Stimulated activated effector memory CD8-positive, alpha-beta T cell treated with anti-CD3 and anti-CD28 coated beads, Interleukin-12 subunit alpha, Interleukin-12 subunit beta, amount 100 ng/mL, for 72 hours (primary cell): ENCODE results near the gene CCDC88C.

Experiments
- ATAC-seq: fragments of 150-1000 bp; cut with Tn5 transposase; 2 replicates; pipeline ENCODE4 v1.10.0; 2021
- DNase-seq, 2 donors: peaks; one replicate each; pipeline ENCODE4 v3.0.0; 2021 to 2022; ENCODE audit warnings: low spot score in 2 of 2
- H3K27ac Mint-ChIP-seq: one replicate; pipeline ENCODE4 v1.8.0; 2022; ENCODE audit warnings: mild to moderate bottlenecking, mixed read lengths
- H3K36me3 Mint-ChIP-seq: one replicate; pipeline ENCODE4 v1.8.0; 2022; ENCODE audit warnings: mild to moderate bottlenecking, mixed read lengths
- H3K4me1 Mint-ChIP-seq: one replicate; pipeline ENCODE4 v1.8.0; 2022; ENCODE audit warnings: mixed read lengths
- H3K4me3 Mint-ChIP-seq: one replicate; pipeline ENCODE4 v1.8.0; 2022; ENCODE audit warnings: mild to moderate bottlenecking, mixed read lengths
- H3K9me3 Mint-ChIP-seq: one replicate; pipeline ENCODE4 v1.8.0; 2022; ENCODE audit warnings: mixed read lengths

The CCDC88C gene

DNA sequence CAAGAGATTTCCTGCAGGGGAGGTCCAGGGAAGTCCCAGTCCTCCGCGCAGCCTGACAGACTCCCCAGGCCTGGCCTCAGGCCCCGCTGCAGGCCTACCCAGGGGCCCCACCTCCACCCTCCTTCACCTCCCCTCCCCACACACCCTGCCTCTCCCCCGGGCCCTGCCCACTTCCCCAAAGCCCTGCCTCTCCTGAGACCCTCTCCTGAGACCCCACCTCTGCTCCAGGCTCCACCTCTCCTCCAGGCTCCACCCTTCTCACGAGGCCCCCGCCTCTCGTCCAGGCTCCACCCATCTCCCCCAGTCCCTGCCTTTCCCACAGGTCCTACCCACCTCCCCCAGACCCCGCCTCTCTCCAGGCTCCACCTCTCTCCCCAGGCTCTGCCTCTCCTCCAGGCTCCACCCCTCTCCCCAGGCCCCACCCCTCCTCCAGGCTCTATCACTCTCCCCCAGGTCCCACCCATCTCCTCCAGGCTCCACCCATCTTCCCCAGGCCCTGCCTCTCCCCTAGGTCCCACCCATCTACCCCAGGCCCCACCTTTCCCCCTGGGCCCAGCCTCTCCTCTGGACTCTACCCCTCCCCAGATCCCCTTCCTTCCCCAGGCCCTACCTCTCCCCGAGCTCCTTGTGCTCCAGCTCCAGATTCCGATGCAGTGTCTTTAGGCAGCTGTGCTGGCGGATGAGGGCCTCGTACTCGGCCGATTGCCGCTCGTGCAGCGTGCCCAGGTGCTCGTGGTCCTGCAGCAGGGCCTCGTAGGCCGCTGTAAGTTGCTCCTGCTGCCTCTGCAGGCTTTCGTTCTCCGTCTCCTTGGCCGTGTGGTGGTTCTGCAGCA lies 114.3 kb downstream of the CCDC88C start:
- Mint-ChIP-seq H3K4me1 (peaks cover 76% of the 10 kb centered on the region), H3K4me3 (peak overlapping the region; percentile 60)

DNA sequence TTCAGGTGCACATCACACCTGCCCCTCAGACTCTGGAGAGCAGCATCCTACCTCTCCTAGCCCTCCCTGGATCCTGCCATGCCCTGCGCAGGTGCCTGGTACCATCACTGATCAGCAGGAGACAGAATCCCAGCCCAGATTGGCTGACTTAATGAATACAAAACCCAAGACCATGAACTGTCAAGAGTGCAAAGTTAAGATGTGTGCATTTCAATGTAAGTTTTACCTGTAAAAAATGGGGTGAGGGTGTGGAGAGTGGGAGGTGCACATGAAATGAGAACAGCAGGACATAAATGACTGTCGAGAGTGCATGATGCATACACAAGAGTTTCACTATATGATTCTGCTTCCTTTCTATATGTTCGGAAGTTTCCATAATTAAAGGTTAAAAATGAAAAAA lies 115.2 kb downstream of the CCDC88C start:
- DNase-seq (peak in 1 of 2 donors; percentile 59), ATAC-seq (peak; percentile 89)
- H3K36me3 Mint-ChIP-seq: peaks cover 100% of the 10 kb centered on the region
- H3K4me1 Mint-ChIP-seq: peaks cover 69% of the 10 kb centered on the region
- peak overlapping the region; percentile 60 for H3K4me3 Mint-ChIP-seq
- no peaks in the 10 kb centered on the region for H3K9me3 Mint-ChIP-seq
- H3K27ac Mint-ChIP-seq: peak overlapping the region; percentile 86

More for the DNA sequence above, 114.3 kb downstream of the CCDC88C start:
- Mint-ChIP-seq H3K27ac (peak overlapping the region; percentile 86), H3K9me3 (no peaks in the 10 kb centered on the region), H3K36me3 (peaks cover 100% of the 10 kb centered on the region)
- ATAC-seq (peak; percentile 81), DNase-seq (peak; percentile 35 to 78)

DNA sequence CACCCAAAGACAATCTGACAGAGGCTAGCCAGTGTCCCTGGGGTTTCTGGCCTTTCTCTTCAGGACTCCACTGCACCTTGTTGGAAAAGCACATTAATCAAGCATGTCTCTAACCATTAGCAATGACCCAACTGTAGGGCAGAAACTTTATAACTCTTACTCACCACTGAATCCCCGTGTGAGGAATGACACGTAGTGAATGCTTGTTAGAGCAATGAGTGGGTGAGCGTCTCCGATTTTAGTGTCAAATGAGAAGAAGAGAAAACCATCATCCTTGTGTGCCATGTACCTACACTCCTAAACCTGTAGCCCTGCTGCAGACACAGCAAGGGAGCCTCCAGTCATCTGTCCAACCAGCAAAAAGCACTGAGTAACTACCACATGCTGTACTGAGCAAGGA lies 116.7 kb downstream of the CCDC88C start:
- Mint-ChIP-seq H3K9me3 (no peaks in the 10 kb centered on the region), H3K4me3 (peak overlapping the region; percentile 60), H3K36me3 (peaks cover 100% of the 10 kb centered on the region), H3K4me1 (peaks cover 66% of the 10 kb centered on the region), H3K27ac (peak overlapping the region; percentile 86)
- DNase-seq (no peak), ATAC-seq (peak; percentile 4)

DNA sequence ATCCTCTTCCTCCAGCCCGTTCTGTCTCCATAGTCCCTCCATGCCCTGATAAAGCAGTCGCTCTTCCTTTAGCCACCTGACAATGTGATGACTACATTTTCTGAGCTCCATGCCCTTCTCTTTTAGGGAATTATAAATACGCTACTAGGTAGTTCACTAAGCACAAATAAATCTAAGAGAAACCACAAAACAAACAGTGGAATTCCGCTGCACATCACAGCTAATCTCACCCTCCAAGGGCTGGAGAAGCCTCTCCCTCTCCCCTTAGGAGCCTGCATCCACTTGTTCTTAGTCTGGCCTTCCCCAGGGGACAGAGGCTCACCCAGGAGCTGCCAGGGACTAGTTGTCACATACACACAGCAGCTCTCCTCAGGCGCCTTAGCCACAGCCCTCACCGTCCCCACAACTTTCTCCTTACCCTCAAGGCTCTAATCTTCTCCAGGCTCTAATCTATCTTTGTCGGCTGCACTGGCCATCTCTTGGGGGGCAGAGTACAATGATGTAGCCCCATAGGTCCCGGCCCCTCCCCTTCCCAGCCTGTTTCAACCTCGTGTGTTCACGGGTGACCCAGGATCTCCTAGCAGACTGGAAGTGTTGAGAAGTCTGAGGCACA lies 117.2 kb downstream of the CCDC88C start:
- Mint-ChIP-seq H3K4me3 (peak overlapping the region; percentile 60), H3K9me3 (no peaks in the 10 kb centered on the region), H3K27ac (peak overlapping the region; percentile 86), H3K36me3 (peaks cover 100% of the 10 kb centered on the region), H3K4me1 (peaks cover 64% of the 10 kb centered on the region)
- ATAC-seq: no peak
- DNase-seq: no peak

DNA sequence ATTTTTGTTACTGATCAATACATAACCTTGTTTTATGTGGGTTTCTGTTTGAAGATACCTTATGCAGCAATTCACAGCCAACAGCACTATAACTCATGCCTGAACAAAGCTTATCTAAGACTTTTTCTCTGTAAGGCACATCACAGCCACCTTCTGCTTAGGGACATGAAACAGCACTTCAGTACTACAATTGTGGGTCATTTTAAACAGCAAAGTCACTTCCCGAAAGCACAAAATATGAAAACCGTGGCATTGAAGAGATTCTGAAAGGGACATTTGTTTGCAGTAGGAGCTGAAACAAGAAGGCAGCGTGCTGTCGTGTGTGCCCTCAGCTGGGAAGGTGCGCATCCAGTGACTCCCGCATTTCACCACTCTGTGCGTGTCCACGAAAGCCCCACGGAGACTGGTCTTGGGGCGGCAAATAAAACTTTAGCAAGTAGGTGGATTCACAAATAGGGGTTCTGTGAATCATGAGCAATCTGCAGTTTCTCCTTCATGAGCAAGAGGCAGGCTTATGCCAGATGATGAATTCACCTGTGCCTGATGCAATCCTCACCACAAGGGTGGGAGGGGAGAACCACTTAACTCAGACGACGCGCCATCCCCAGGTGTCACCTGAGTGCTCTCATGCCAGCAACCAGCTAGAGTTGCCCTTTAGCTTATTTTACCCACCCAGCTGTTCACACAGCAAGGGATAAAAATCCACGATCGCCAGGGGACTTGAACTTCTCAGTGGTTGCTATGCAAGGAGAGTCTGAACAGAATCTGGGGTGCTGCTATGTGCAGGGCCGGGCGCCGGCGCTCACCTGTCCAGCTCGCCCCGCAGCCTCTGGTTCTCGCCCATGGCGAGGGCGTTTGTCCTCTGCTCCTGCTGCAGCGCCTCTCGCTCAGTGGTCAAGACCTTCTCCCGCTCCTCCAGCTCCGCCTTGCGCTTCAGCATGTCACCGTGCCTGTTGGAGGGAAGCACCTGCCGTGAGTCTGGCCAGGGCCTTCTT lies 118.2 kb downstream of the CCDC88C start:
- H3K27ac Mint-ChIP-seq: peak overlapping the region; percentile 86
- ATAC-seq: no peak

DNA sequence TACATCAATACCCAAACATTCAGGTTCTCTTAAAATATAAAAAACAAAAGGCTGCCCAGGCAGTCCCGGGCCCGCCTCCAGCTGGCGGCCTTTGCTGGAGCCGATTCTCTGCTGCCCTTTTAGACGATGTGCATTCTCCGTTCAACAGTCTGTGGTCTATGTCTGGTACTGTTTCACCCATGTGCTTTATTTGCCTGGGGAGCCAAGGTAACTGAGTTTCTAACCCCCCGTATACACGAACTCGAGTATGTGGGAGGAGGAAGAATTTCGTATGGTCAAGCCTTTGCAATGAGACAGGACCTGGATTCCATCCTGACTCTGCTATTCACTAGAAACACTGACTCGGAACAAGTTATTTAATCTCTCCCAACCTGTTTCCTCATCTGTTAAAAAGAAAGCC lies 119.0 kb downstream of the CCDC88C start:
- no peak for ATAC-seq
- no peak overlapping the region for H3K4me3 Mint-ChIP-seq
- DNase-seq: no peak
- H3K27ac Mint-ChIP-seq: peak overlapping the region; percentile 74
- peaks cover 100% of the 10 kb centered on the region for H3K36me3 Mint-ChIP-seq
- H3K4me1 Mint-ChIP-seq: peaks cover 51% of the 10 kb centered on the region
- H3K9me3 Mint-ChIP-seq: no peaks in the 10 kb centered on the region

More for the DNA sequence above, 118.2 kb downstream of the CCDC88C start:
- Mint-ChIP-seq H3K4me1 (peaks cover 55% of the 10 kb centered on the region), H3K36me3 (peaks cover 100% of the 10 kb centered on the region), H3K4me3 (peak overlapping the region; percentile 60), H3K9me3 (no peaks in the 10 kb centered on the region)
- DNase-seq: no peak

DNA sequence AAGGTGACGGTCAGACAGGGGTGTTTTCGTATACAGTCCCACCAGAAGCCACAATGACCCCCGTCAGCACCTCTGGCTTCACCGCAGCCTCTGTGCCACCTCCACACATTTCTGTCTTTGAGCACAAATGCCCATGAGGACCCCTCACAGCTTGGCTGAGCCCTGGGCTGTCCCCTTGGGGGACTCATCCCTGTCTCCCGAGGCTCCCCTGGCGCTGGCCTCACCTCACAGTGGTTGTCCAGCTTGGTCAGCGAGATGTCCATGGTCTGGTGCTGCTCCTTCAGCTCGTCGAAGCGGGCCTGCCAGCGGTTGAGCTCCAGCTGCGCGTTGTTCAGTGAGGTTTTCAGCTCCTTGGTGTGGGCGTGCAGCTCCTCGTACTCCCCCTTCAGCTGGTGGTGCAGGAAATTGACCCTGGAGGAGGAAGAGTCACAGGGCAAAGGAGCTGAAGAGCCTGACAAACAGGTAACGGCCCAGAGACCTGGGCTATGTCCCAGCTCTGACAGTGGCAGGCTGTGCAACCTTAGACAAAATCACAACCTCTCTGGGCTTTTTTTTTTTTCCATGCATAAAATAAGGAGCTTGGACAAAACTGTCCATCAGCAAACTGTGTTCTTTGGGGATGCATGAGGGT lies 120.4 kb downstream of the CCDC88C start:
- DNase-seq (no peak), ATAC-seq (no peak)
- Mint-ChIP-seq H3K36me3 (peaks cover 100% of the 10 kb centered on the region), H3K4me3 (no peak overlapping the region), H3K9me3 (no peaks in the 10 kb centered on the region), H3K27ac (peak overlapping the region; percentile 94), H3K4me1 (peaks cover 51% of the 10 kb centered on the region)

DNA sequence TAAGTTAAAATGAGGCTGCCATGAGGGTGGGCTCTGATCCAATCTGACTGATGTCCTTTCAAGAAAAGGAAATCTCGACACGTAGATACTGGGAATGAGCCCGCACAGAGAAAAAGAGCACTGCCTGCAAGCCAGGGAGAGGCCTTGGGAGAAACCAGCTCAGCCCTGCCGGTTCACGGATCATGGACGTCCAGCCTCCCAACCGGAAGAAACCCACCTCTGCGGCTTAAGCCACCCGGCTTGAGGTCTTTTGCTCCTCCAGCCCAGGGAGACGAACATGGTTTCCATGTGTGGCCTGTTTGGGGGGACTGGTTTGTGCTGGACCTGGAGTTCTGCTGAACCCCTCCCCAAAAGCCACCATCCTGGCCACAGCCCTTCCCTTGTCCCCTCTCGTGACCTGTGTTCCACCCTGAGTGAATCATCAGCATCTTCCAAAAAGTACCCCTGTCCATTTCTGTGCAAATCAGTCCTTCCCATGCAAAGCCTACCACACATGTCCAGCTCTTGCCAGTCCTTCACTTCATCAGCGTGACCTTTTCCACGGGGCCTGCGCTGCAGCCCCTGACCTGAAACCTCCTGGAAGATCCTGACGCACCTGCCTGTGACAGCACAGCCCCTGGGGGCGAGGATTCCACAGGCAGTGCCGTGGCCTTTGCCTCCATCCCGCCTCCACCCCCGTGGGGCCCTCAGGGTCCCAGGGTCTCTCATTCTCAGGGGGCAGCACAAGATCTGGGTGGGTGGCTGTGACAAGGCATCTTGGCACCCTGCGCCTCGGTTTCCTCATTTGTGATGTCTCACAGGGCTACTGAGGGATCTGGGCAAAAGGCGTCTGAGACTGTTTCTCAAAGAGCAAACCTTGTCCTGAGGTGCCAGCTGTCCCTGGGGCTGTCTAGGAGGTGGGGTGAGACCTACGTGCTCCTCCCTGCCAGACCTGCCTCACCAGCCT lies 121.5 kb downstream of the CCDC88C start:
- H3K36me3 Mint-ChIP-seq: peaks cover 100% of the 10 kb centered on the region
- H3K9me3 Mint-ChIP-seq: no peaks in the 10 kb centered on the region
- no peak for ATAC-seq

DNA sequence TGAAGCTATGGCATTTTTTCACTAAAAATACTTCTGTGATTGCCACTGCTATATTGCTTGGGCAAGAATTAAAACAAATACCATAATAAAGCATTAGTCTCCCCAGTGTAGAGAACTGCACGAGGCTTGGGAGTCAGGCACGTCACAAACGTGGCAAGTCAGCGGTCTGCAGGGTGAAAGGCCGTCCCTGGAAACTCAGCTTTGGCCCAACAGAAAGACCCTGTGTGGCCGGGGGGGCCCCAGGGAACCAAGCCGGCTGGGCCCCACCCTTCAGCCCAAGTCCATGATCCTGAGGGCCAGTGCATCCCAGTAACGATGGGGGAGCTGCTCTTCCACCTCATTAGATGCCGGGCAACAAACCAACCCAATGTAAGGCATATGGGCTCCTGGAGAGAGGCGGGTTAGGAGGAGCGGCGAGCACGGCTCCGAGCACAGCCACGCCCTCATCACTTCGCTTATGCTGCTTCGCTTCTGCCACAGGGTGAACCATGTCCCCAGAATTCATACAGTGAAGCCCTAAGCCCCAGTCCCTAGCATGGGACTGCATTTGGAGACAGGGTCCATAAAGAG lies 122.3 kb downstream of the CCDC88C start:
- ATAC-seq (no peak), DNase-seq (no peak)
- no peak overlapping the region for H3K4me3 Mint-ChIP-seq
- H3K9me3 Mint-ChIP-seq: no peaks in the 10 kb centered on the region
- H3K36me3 Mint-ChIP-seq: peaks cover 100% of the 10 kb centered on the region
- peak overlapping the region; percentile 94 for H3K27ac Mint-ChIP-seq
- peaks cover 35% of the 10 kb centered on the region for H3K4me1 Mint-ChIP-seq

More for the DNA sequence above, 121.5 kb downstream of the CCDC88C start:
- peaks cover 42% of the 10 kb centered on the region for H3K4me1 Mint-ChIP-seq
- peak overlapping the region; percentile 94 for H3K27ac Mint-ChIP-seq
- DNase-seq: no peak
- H3K4me3 Mint-ChIP-seq: no peak overlapping the region

DNA sequence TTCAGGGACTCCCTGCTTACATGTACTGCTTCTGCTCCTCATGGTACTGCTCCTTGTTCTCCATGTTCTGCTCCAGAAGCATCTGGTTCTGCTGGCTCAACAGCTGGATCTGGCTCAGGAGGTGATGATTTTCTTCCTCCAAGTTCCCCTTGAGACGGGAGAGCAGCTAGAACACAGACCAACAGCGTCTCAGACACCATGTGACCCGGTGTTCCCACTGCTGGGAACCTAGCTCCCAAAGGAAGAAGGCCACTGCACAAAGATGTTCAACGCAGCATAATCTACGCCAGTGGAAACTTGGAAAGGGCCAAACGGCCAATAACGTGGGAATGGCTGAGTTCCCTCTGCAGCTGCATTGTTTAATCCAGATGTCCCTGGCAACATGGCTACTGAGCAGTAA lies 123.5 kb downstream of the CCDC88C start:
- Mint-ChIP-seq H3K9me3 (no peaks in the 10 kb centered on the region), H3K27ac (peak overlapping the region; percentile 94), H3K36me3 (peaks cover 100% of the 10 kb centered on the region), H3K4me1 (peaks cover 28% of the 10 kb centered on the region), H3K4me3 (no peak overlapping the region)
- ATAC-seq: no peak
- DNase-seq: no peak

DNA sequence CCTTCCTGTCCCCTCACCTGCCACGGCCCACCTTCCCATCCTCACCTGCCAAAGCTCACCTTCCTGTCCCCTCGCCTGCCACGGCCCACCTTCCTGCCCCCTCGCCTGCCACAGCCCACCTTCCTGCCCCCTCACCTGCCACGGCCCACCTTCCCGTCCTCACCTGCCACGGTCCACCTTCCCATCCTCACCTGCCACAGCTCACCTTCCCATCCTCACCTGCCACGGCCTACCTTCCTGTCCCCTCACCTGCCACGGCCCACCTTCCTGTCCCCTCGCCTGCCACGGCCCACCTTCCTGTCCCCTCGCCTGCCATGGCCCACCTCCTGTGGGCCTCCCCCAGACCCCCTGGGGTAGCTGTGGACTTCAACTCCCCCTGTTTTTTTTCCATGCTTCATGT lies 124.3 kb downstream of the CCDC88C start:
- Mint-ChIP-seq H3K4me1 (peaks cover 23% of the 10 kb centered on the region), H3K4me3 (no peak overlapping the region), H3K27ac (peak overlapping the region; percentile 94), H3K9me3 (no peaks in the 10 kb centered on the region), H3K36me3 (peaks cover 100% of the 10 kb centered on the region)
- DNase-seq: no peak
- no peak for ATAC-seq

DNA sequence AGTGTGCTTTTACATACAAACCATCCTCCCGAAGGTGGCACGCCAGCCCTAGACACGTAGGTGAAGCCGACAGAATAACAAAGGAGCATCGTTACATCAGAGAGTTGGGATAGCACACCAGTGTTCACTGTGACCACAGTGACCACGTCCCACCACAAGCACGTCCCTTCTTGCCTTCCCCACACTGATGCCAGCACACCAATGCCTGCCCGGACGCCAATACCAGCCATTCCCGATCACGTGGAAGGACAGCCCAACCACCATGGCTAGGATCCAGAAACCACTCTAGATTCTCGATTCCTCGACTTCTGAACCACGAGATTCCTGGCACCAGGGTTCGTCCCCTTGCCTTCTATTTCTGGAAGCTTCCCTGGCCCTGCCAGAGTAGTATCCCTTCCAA lies 125.1 kb downstream of the CCDC88C start:
- DNase-seq (no peak), ATAC-seq (peak; percentile 56)
- peaks cover 23% of the 10 kb centered on the region for H3K4me1 Mint-ChIP-seq
- no peak overlapping the region for H3K4me3 Mint-ChIP-seq
- H3K36me3 Mint-ChIP-seq: peaks cover 100% of the 10 kb centered on the region
- H3K27ac Mint-ChIP-seq: peak overlapping the region; percentile 94
- H3K9me3 Mint-ChIP-seq: no peaks in the 10 kb centered on the region

DNA sequence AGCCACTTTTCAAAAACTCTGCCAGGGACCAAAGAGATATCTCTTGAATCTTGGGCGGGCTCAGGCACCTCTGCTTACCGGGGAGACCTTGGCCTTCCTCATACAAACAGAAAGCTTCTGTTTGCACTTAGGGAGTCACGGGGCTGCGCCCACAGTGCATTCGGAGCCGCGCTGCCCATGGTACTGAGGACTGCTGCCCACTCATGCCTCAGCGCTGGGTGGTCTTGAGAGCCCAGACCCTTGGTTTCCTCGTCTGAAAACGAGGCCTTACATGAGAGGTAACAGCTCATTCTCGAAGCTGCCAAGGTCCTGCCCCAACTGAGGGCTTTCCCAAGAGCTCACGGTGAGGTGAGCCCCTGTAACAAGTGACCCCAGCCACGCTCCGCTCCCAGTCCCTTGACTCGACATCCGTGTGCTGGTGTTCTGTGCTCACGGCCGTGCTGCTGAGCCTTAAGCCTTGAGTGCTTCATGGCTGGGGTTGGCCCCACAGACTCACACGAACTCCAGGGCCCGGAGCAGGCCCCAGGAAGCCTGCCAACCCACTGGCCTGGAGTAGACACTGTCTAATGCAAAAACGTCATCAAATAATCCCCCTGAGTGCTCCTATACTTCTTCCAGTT lies 125.7 kb downstream of the CCDC88C start:
- no peaks in the 10 kb centered on the region for H3K9me3 Mint-ChIP-seq
- H3K36me3 Mint-ChIP-seq: peaks cover 100% of the 10 kb centered on the region
- peaks cover 23% of the 10 kb centered on the region for H3K4me1 Mint-ChIP-seq
- H3K4me3 Mint-ChIP-seq: no peak overlapping the region
- DNase-seq: no peak
- peak; percentile 6 for ATAC-seq
- H3K27ac Mint-ChIP-seq: peak overlapping the region; percentile 94
